IPS-18a (cell line): ENCODE results near the gene DEAF1.

Experiments
- H3K27ac ChIP-seq: one replicate; pipeline ENCODE4 v1.5.1; 2013; ENCODE audit warnings: low read length
- H3K27me3 ChIP-seq: one replicate; pipeline ENCODE4 v1.6.1; 2013; ENCODE audit warnings: mild to moderate bottlenecking, low read length; ENCODE audit not compliant: control insufficient read depth, insufficient read depth
- H3K36me3 ChIP-seq: one replicate; pipeline ENCODE4 v1.6.1; 2013; ENCODE audit warnings: low read depth, low read length; ENCODE audit not compliant: control insufficient read depth
- H3K4me1 ChIP-seq: one replicate; pipeline ENCODE4 v1.6.1; 2013; ENCODE audit warnings: low read depth, low read length; ENCODE audit not compliant: control insufficient read depth
- H3K4me3 ChIP-seq: one replicate; pipeline ENCODE4 v1.5.1; 2013; ENCODE audit warnings: low read length
- H3K9ac ChIP-seq: one replicate; pipeline ENCODE4 v1.6.1; 2013; ENCODE audit warnings: mild to moderate bottlenecking, low read length, moderate library complexity
- H3K9me3 ChIP-seq: one replicate; pipeline ENCODE4 v1.6.1; 2013; ENCODE audit warnings: low read depth, low read length; ENCODE audit not compliant: control insufficient read depth

The DEAF1 gene

GRCh38 chr11:686451-687243 lies 8.4 kb downstream of the DEAF1 start:
- Histone ChIP-seq H3K9ac (no peak overlapping the region), H3K27me3 (no peaks in the 10 kb centered on the region), H3K36me3 (peaks cover 39% of the 10 kb centered on the region), H3K9me3 (no peaks in the 10 kb centered on the region), H3K27ac (no peak overlapping the region), H3K4me1 (peaks cover 7% of the 10 kb centered on the region), H3K4me3 (no peak overlapping the region)

GRCh38 chr11:680970-681369 lies 14.1 kb downstream of the DEAF1 start:
- H3K4me1 ChIP-seq, result peaks cover 7% of the 10 kb centered on the region
- H3K9ac ChIP-seq, result no peak overlapping the region
- no peak overlapping the region for H3K4me3 ChIP-seq
- H3K36me3 ChIP-seq, result peaks cover 25% of the 10 kb centered on the region
- no peak overlapping the region for H3K27ac ChIP-seq
- H3K27me3 ChIP-seq, result no peaks in the 10 kb centered on the region
- no peaks in the 10 kb centered on the region for H3K9me3 ChIP-seq

GRCh38 chr11:680476-680875 lies 14.5 kb downstream of the DEAF1 start:
- Histone ChIP-seq H3K27ac (no peak overlapping the region), H3K27me3 (no peaks in the 10 kb centered on the region), H3K9me3 (no peaks in the 10 kb centered on the region), H3K4me1 (peaks cover 7% of the 10 kb centered on the region), H3K4me3 (no peak overlapping the region), H3K36me3 (peaks cover 25% of the 10 kb centered on the region), H3K9ac (no peak overlapping the region)

DNA sequence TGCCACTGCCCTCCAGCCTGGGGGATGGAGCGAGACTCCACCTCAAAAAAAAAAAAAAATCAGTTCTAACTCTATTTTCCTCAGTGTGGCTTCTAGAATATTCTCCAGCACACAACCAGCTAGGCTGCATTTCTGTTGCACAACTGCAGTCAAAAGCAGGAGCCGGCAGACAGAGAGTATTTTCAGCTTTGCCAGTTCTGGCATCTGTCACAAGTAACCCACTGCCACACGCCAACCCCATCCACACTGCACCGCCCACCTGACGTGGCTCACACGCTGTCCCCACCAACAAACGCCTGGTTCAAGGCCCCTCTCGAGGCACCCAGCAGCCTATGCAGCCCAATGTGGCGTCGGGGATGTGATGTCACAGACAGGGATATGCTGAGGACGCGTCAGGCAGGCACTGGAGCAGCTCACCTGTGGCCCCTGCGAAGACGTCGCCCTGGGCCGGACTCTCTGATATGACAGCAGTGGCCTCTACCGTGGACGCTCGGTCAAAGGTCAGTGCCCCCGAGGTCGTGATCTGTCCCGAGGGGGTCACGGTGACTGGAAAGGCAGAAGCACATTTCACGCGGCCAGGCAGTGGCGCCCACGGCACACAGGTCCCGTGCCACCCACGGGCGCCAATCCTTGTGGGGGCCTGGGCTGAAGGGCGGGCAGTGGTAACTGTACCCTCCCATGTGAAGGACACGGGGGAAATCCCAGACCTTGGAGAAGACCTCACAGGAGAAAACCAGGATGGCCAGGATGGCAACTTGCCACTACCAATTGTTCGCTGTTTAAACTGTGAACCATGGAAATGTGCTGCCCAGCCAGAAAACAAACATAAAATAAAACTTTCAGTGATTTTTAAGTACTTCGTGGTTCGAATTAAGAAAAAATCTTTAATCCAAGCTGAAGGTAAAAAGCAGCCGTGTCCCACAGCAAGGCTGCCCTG lies 15.5 kb downstream of the DEAF1 start:
- H3K36me3 ChIP-seq, result peaks cover 24% of the 10 kb centered on the region
- H3K4me1 ChIP-seq, result peaks cover 7% of the 10 kb centered on the region
- H3K9ac ChIP-seq, result no peak overlapping the region
- no peaks in the 10 kb centered on the region for H3K27me3 ChIP-seq
- H3K27ac ChIP-seq, result no peak overlapping the region
- no peak overlapping the region for H3K4me3 ChIP-seq
- H3K9me3 ChIP-seq, result no peaks in the 10 kb centered on the region

DNA sequence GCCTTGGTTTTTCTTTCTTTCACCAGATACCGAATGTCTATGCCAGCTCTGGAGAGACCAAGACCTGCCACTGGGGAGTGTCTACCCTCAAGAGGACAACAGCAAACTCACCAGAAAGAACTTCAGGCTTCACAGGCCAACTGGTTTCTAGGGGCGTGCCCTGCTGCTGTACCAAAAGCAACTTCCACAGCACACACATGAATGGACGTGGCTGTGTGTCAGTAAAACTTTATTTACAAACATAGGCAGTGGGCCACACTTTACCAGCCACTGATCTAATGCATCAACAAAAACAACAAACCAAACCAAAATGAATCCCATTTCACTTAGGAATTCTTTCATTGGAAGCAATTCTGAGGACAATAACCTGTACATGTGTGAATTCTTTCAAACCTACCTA lies 16.7 kb downstream of the DEAF1 start:
- Histone ChIP-seq H3K36me3 (peaks cover 28% of the 10 kb centered on the region), H3K9me3 (no peaks in the 10 kb centered on the region), H3K4me1 (no peaks in the 10 kb centered on the region), H3K27me3 (no peaks in the 10 kb centered on the region), H3K4me3 (no peak overlapping the region), H3K9ac (no peak overlapping the region), H3K27ac (no peak overlapping the region)

- Histone ChIP-seq H3K27ac (no peak overlapping the region), H3K9me3 (no peaks in the 10 kb centered on the region), H3K4me3 (no peak overlapping the region), H3K9ac (no peak overlapping the region), H3K36me3 (peaks cover 29% of the 10 kb centered on the region), H3K27me3 (no peaks in the 10 kb centered on the region), H3K4me1 (no peaks in the 10 kb centered on the region)
These were observed 20.6 kb downstream of the DEAF1 start for GRCh38 chr11:674406-674805.

- no peaks in the 10 kb centered on the region for H3K4me1 ChIP-seq
- H3K36me3 ChIP-seq, result peaks cover 27% of the 10 kb centered on the region
- H3K9me3 ChIP-seq, result no peaks in the 10 kb centered on the region
- H3K27me3 ChIP-seq, result no peaks in the 10 kb centered on the region
- H3K4me3 ChIP-seq, result no peak overlapping the region
- H3K27ac ChIP-seq, result no peak overlapping the region
- no peak overlapping the region for H3K9ac ChIP-seq
These were observed 21.2 kb downstream of the DEAF1 start for GRCh38 chr11:673866-674265.

- H3K9me3 ChIP-seq, result no peaks in the 10 kb centered on the region
- no peaks in the 10 kb centered on the region for H3K27me3 ChIP-seq
- no peaks in the 10 kb centered on the region for H3K36me3 ChIP-seq
- no peaks in the 10 kb centered on the region for H3K4me1 ChIP-seq
- no peak overlapping the region for H3K27ac ChIP-seq
- no peak overlapping the region for H3K9ac ChIP-seq
- H3K4me3 ChIP-seq, result no peak overlapping the region
These were observed 29.2 kb downstream of the DEAF1 start for GRCh38 chr11:665704-666281.

DNA sequence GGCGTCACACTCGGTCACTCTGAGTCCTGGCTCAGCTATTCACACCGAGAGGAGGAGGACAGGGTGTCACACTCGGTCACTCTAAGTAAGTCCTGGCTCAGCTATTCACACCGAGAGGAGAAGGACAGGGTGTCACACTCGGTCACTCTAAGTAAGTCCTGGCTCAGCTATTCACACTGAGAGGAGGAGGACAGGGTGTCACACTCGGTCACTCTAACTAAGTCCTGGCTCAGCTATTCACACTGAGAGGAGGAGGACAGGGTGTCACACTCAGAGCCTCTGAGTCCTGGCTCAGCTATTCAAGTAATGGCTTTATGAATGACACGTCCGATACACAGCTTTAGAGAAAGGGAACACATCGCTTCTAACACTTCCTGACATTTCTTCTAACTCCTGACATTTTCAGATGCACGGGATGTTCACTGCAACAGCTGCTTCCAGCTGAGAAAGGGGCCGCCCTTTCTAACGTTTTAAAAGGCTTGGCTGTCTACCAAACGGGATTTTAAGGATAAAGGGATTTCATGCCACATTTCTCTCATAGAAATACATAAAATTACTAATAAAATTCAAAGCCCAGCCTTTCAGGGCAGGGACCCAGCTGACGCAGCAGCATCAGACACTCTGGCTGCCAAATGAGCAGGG lies 29.8 kb downstream of the DEAF1 start:
- H3K27ac ChIP-seq, result no peak overlapping the region
- no peaks in the 10 kb centered on the region for H3K36me3 ChIP-seq
- no peak overlapping the region for H3K4me3 ChIP-seq
- no peaks in the 10 kb centered on the region for H3K27me3 ChIP-seq
- H3K9ac ChIP-seq, result no peak overlapping the region
- no peaks in the 10 kb centered on the region for H3K4me1 ChIP-seq
- no peaks in the 10 kb centered on the region for H3K9me3 ChIP-seq

DNA sequence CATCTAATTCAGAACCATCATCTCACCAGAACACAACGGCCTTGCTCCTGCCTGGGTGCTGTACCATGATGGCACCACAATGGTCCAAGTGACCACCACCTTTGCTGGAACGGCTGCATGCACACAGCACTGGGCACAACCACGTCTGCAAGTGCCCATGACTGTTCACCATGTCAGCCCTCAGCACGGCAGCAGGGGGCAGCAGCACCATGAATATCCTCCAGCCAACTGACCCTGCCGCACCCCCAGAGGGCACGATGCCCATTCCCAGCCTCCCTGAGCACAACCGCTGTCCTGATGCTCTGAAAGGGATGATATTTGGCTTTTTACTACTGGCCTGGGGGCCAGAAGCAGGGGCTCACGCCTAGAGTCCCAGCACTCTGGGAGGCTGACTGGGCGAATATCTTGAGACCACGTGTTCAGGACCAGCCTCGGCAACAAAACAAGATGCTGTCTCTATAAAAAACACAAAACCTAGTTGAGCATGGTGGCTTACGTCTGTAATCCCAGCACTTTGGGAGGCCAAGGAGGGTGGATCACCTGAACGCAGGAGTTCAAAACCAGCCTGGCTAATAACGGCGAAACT lies 32.2 kb downstream of the DEAF1 start:
- no peak overlapping the region for H3K27ac ChIP-seq
- no peaks in the 10 kb centered on the region for H3K27me3 ChIP-seq
- no peaks in the 10 kb centered on the region for H3K9me3 ChIP-seq
- no peaks in the 10 kb centered on the region for H3K4me1 ChIP-seq
- H3K4me3 ChIP-seq, result no peak overlapping the region
- H3K36me3 ChIP-seq, result no peaks in the 10 kb centered on the region
- H3K9ac ChIP-seq, result no peak overlapping the region
